Stimulated activated CD8-positive, alpha-beta memory T cell treated with anti-CD3 and anti-CD28 coated beads, Interleukin-2, amount 100 ng/mL, for 48 hours (primary cell): ENCODE data around the gene HSFX4.
A peak's percentile ranks its signal among the peaks of the same experiment; 100 is the strongest.
"Not testable (repeated sequence)": the region's sequence is repeated elsewhere in the genome, so short reads cannot be mapped to it uniquely, and the experiment has no call there.

ENCODE experiments used
- DNase-seq, 2 donors: peaks; one replicate each; pipeline ENCODE4 v3.0.0-alpha.2; 2020; ENCODE audit warnings: low read depth in 2 of 2

HSFX4 gene

GRCh38 chrX:149929400-149929799 is at the start of gene HSFX4:
Gene HSFX4 (plus strand): TSS chrX:149929573. CDS start chrX:149929645, 72 bp downstream.
- DNase-seq: not testable (repeated sequence)

GRCh38 chrX:149881081-149881711 is 48.2 kb upstream of the HSFX4 start, which contains the start of gene MAGEA8:
Gene MAGEA8 (plus strand): TSS chrX:149881183. CDS start chrX:149884273, 3,090 bp downstream.
- peak in 1 of 2 donors; percentile 20 for DNase-seq

GRCh38 chrX:149890828-149891227 is 38.5 kb upstream of the HSFX4 start:
- not testable (repeated sequence) for DNase-seq

- no peak for DNase-seq
Observed at GRCh38 chrX:149898554-149898953, 30.8 kb upstream of the HSFX4 start.

GRCh38 chrX:149903889-149904748 is 25.3 kb upstream of the HSFX4 start:
- DNase-seq: no peak

GRCh38 chrX:149908308-149908707 is 21.1 kb upstream of the HSFX4 start:
- DNase-seq: no peak

GRCh38 chrX:149908727-149909126 is 20.6 kb upstream of the HSFX4 start:
- no peak for DNase-seq

GRCh38 chrX:149909324-149910177 is 19.8 kb upstream of the HSFX4 start:
- no peak for DNase-seq

GRCh38 chrX:149910178-149910695 is 19.1 kb upstream of the HSFX4 start:
- no peak for DNase-seq

GRCh38 chrX:149916745-149917392 is 12.5 kb upstream of the HSFX4 start:
- no peak for DNase-seq

GRCh38 chrX:149923836-149924235 is 5.5 kb upstream of the HSFX4 start:
- DNase-seq: not testable (repeated sequence)

- not testable (repeated sequence) for DNase-seq
Observed at GRCh38 chrX:149924434-149924833, 4.9 kb upstream of the HSFX4 start.

- DNase-seq: not testable (repeated sequence)
Observed at GRCh38 chrX:149927245-149927963, 2.0 kb upstream of the HSFX4 start.

GRCh38 chrX:149927964-149928258 is 1.5 kb upstream of the HSFX4 start:
- not testable (repeated sequence) for DNase-seq

- DNase-seq: not testable (repeated sequence)
Observed at GRCh38 chrX:149928635-149929034, 738 bp upstream of the HSFX4 start.

GRCh38 chrX:149931355-149931754 is 2.0 kb downstream of the HSFX4 start:
- DNase-seq: not testable (repeated sequence)

- not testable (repeated sequence) for DNase-seq
Observed at GRCh38 chrX:149932150-149932549, 2.8 kb downstream of the HSFX4 start.

GRCh38 chrX:149932970-149933369 is 3.6 kb downstream of the HSFX4 start:
- not testable (repeated sequence) for DNase-seq

- not testable (repeated sequence) for DNase-seq
Observed at GRCh38 chrX:149933547-149933946, 4.2 kb downstream of the HSFX4 start.

- not testable (repeated sequence) for DNase-seq
Observed at GRCh38 chrX:149937328-149937727, 8.0 kb downstream of the HSFX4 start.
